ENCODE results near the gene INKA1.

DNA sequence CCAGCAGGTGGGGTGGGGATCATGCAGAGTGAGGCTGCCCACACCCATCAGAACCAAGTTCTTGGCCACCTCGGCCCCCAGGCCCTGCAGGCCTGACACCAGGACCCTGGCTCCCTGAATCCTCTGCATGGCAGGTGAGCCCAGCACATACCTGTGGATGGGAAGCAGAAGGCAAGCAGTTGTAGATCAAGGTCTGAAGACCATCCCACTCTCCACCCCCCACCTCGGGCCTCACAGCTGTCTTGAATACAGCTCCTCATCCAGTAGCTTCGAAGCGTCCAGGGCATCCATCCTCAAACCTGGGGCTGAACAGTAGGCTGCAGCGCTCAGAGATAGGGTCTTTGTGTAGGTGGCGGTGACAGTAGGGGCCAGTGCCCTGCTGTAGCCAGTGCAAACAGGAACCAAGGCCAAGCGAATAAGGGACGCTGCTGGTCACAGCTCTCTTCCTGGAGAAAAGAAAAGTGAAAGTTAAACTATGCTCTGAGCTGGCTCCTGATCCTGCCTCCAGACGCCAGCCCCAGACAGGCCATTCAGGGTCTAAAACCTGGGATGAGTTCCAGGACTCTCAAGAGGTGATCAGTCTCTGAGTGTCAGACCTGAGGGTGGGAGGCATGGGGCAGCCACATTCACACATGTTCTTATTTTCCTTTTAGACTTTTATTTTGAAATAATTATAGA, 10.6 kb downstream of the INKA1 start, which contains the start of gene UBA7:
- TF ChIP-seq CTCF (IDR thresholded peaks at IDR 0.05; ENCODE audit: insufficient read depth, low read length, poor library complexity, severe bottlenecking) (no peak), EZH2phosphoT487 (conservative IDR thresholded peaks at IDR 0.05; ENCODE audit: low read length) (no peak)
